Prostate gland (tissue), 2 donors: ENCODE measurements around the gene CAT. TPM values are rescaled to one million over a fixed set of nuclear protein-coding genes. Genes with fewer than 3 reads are reported as not detected.
"Not testable (repeated sequence)": the region's sequence is repeated elsewhere in the genome, so short reads cannot be mapped to it uniquely, and the experiment has no call there.

Experiments used
- DNase-seq: peaks from one replicate; pipeline ENCODE4 v3.0.0-alpha.2; 2019; ENCODE audit warnings: low spot score
- H3K27ac ChIP-seq, 2 donors: fragments of 200-600 bp; sonication (generic); 2 replicates each; pipeline ENCODE4 v1.5.1; 2017 to 2019
- H3K27me3 ChIP-seq: fragments of 200-600 bp; sonication (generic); replicated peaks from 2 replicates; pipeline ENCODE4 v1.5.1; 2019; ENCODE audit not compliant: insufficient read depth
- H3K36me3 ChIP-seq, 2 donors: fragments of 200-600 bp; sonication (generic); 1 replicate in 1 of 2; 2 replicates in 1 of 2; pipeline versions ENCODE4 v1.5.1 to v1.8.1; 2017 to 2019
- H3K4me1 ChIP-seq: fragments of 200-600 bp; sonication (generic); replicated peaks from 2 replicates; pipeline ENCODE4 v1.5.1; 2019
- H3K4me3 ChIP-seq, 2 donors: fragments of 200-600 bp; sonication (generic); 2 replicates each; pipeline ENCODE4 v1.5.1; 2017 to 2019
- H3K9me3 ChIP-seq: fragments of 200-600 bp; sonication (generic); 2 replicates; pipeline ENCODE4 v1.5.1; 2017
- POLR2A ChIP-seq: fragments of 450-650 bp; IDR thresholded peaks from one replicate; pipeline ENCODE4 v1.6.1; 2016; ENCODE audit warnings: antibody characterized with exemption, mild to moderate bottlenecking
- POLR2AphosphoS5 ChIP-seq: sonication (generic); formaldehyde crosslinking; IDR thresholded peaks from one replicate; pipeline ENCODE4 v1.6.1; 2017; ENCODE audit warnings: antibody characterized with exemption
- WGBS: methylation state at CpG from one replicate; pipeline ENCODE4 v1.1.5; 2018; 5-methylcytosine and 5-hydroxymethylcytosine counted together
- intact Hi-C: fragments of 100-400 bp; cut with DNase I; formaldehyde crosslinking; loops from one replicate; pipeline ENCODE4 v1.14.2; 2022
- total RNA-seq, 2 donors: library from RNA; depleted of rRNA; stranded (reverse); fragments of >200 nt; gene quantifications; one replicate each; pipeline ENCODE4 v1.1.0, GENCODE V29; 2016
- TF ChIP-seq, protein P1 (sequence below), 4 experiments: fragments of 200-600 bp in 2 of 4; fragments of 450-650 bp in 2 of 4; sonication (generic) in 2 of 4; IDR thresholded peaks; 1 replicate in 3 of 4; 2 replicates in 1 of 4; pipeline ENCODE4 v1.5.1; 2016 to 2019; ENCODE audit warnings: antibody characterized with exemption in 4 of 4, mild to moderate bottlenecking in 2 of 4, moderate library complexity in 2 of 4

Gene CAT
- total RNA-seq, 2 donors from 2014 or later, result 67.3 to 167 TPM

DNA sequence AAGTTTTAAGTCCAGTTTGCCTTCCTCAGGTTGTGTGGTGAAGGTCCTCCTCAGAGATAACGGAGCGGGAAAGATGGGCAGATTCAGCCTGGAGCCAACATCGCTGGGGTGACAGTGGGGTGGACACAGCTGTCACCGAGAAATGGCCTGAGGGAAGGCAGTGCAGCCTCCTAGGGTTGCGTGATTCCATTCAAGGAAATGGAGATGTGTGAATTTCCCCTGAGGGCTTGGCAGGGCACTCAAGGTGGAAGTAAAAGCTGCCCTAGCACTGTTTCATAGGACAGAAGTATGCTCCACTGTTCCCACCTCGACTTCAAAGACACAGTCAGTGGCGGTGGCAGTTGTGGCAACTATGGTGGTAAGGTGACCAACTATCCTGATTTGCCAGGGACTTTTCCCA, 15.4 kb upstream of the CAT start:
- Histone ChIP-seq H3K27me3 (no peaks in the 10 kb centered on the region), H3K27ac (no peak overlapping the region), H3K36me3 (no peaks in the 10 kb centered on the region), H3K9me3 (no peaks in the 10 kb centered on the region), H3K4me1 (peaks cover 6% of the 10 kb centered on the region), H3K4me3 (no peak overlapping the region)
- DNase-seq, result no peak
- TF ChIP-seq POLR2AphosphoS5 (no peak), POLR2A (no peak)
- TF ChIP-seq, protein P1, sequence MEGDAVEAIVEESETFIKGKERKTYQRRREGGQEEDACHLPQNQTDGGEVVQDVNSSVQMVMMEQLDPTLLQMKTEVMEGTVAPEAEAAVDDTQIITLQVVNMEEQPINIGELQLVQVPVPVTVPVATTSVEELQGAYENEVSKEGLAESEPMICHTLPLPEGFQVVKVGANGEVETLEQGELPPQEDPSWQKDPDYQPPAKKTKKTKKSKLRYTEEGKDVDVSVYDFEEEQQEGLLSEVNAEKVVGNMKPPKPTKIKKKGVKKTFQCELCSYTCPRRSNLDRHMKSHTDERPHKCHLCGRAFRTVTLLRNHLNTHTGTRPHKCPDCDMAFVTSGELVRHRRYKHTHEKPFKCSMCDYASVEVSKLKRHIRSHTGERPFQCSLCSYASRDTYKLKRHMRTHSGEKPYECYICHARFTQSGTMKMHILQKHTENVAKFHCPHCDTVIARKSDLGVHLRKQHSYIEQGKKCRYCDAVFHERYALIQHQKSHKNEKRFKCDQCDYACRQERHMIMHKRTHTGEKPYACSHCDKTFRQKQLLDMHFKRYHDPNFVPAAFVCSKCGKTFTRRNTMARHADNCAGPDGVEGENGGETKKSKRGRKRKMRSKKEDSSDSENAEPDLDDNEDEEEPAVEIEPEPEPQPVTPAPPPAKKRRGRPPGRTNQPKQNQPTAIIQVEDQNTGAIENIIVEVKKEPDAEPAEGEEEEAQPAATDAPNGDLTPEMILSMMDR (IDR thresholded peaks at IDR 0.05), result no peak
- intact Hi-C loops, result no loop called here
- 60% methylated on average over 7 of the region's 7 CpGs for WGBS

DNA sequence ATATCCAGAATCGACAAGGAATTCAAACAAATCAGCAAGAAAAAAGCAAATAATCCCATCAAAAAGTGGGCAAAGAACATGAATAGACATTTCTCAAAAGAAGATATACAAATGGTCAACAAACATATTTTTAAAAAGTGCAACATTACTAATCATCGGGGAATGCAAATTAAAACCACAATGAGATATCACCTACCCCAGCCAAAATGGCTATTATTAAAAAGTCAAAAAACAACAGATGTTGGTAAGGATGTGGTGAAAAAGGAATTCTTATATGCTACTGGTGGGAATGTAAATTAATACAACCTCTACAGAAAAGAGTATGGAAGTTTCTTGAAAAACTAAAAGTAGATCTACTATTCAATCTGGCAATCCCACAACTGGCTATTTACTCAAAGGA, 13.9 kb upstream of the CAT start:
- H3K36me3 ChIP-seq, H3K9me3 ChIP-seq, H3K4me3 ChIP-seq, H3K4me1 ChIP-seq, H3K27me3 ChIP-seq, H3K27ac ChIP-seq, DNase-seq, intact Hi-C loops: not testable (repeated sequence)
- 80% methylated on average over 2 of the region's 2 CpGs for WGBS

- peaks cover 6% of the 10 kb centered on the region for H3K4me1 ChIP-seq
- no peaks in the 10 kb centered on the region for H3K9me3 ChIP-seq
- TF ChIP-seq, protein P1 (IDR thresholded peaks at IDR 0.05), result no peak
- no peak for TF ChIP-seq POLR2AphosphoS5
- no peak for TF ChIP-seq POLR2A
- no peaks in the 10 kb centered on the region for H3K36me3 ChIP-seq
- DNase-seq, result no peak
- no peak overlapping the region for H3K4me3 ChIP-seq
- WGBS, result 89% methylated on average over 1 of the region's 1 CpG
- no peak overlapping the region for H3K27ac ChIP-seq
- intact Hi-C loops, result no loop called here
- H3K27me3 ChIP-seq, result no peaks in the 10 kb centered on the region
Observed at GRCh38 chr11:34425360-34425759, 13.4 kb upstream of the CAT start.

- Histone ChIP-seq H3K36me3 (no peaks in the 10 kb centered on the region), H3K27me3 (no peaks in the 10 kb centered on the region), H3K27ac (no peak overlapping the region), H3K4me3 (no peak overlapping the region), H3K9me3 (no peaks in the 10 kb centered on the region), H3K4me1 (peaks cover 6% of the 10 kb centered on the region)
- TF ChIP-seq POLR2AphosphoS5 (peak; percentile 72), POLR2A (no peak)
- TF ChIP-seq, protein P1 (IDR thresholded peaks at IDR 0.05), result no peak
- 55% methylated on average over 1 of the region's 1 CpG for WGBS
- intact Hi-C loops, result no loop called here
- DNase-seq, result peak; percentile 23
Observed at GRCh38 chr11:34425867-34426266, 12.9 kb upstream of the CAT start.

GRCh38 chr11:34426766-34427185, 12.0 kb upstream of the CAT start:
- TF ChIP-seq, protein P1 (IDR thresholded peaks at IDR 0.05), result no peak
- TF ChIP-seq POLR2A, result no peak
- TF ChIP-seq POLR2AphosphoS5, result no peak
- no peak for DNase-seq
- Histone ChIP-seq H3K27me3 (no peaks in the 10 kb centered on the region), H3K4me1 (peaks cover 6% of the 10 kb centered on the region), H3K36me3 (no peaks in the 10 kb centered on the region), H3K9me3 (no peaks in the 10 kb centered on the region), H3K27ac (no peak overlapping the region), H3K4me3 (no peak overlapping the region)
- intact Hi-C loops, result no loop called here
- 45% methylated on average over 3 of the region's 3 CpGs for WGBS
